Measurements from ENCODE around the gene ARHGEF28.

ARHGEF28 gene

DNA sequence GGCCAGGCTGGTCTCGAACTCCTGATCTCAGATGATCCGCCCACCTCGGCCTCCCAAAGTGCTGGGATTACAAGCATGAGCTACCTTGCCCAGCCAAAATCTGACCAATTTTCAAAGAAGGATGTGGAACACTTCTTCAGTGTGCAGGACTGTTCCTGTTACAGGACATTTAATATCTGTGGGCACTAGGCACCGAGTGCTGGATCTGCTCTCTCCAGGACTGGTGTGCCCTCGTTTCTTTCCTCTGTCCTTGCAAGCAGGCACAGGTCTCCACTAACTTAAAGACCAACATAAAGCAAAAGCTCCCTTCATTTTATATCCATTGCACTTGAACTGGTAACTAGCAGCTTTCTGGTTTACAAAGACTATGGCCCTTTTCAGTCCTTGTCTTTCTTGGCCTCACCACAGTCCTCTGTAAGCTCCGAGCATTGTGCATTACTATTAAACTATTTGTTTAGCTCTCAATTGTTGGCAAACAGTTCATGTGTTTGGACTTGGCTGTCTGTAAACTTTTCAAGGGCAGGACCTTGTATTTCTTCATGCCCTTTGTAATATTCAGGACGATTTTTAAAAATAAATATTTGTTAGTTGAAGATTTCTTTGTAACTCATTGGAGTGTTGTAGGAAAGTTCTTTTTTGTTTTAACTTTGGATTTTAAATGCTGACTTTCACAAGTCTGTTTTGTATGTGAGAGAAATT, 37.3 kb downstream of the ARHGEF28 start:
- no peak for DNase-seq

DNA sequence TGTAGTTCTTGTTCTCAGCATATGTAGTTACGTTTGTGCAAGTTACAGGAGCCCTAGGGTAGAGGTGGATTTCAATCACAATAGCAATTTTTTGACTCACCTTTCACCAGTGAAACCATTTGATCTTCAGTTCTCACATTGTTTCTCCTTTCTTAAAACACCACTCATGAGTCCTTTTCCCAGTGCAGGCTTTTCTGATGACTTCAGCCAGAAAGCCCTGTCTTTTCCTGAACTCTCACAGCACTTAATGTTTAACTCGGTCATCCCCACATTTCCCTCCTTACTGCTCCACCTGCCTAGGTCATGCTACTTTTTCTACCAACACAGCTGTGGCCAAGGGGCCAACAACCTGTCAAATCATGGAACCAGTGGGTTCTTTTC, 37.9 kb downstream of the ARHGEF28 start:
- DNase-seq, result no peak

DNA sequence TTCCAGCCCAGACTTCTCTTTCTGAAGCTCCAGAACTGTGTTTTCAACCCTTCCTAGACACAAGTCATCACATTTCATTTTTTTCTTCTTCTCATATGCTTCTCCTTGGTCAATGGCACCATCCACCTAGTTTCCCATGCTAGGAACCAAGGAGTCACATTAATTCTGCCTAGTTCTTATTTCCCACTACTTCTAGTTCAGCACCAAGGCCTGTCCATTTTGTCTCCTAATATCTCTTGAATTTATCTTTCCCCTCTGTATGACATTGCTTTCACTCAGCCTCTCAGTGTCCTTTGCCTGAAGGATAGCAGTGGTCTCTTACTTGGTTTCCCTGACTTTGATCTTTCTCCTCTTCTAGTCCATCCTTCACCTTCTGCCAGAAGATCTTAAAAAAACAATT, 38.8 kb downstream of the ARHGEF28 start:
- DNase-seq, result no peak

DNA sequence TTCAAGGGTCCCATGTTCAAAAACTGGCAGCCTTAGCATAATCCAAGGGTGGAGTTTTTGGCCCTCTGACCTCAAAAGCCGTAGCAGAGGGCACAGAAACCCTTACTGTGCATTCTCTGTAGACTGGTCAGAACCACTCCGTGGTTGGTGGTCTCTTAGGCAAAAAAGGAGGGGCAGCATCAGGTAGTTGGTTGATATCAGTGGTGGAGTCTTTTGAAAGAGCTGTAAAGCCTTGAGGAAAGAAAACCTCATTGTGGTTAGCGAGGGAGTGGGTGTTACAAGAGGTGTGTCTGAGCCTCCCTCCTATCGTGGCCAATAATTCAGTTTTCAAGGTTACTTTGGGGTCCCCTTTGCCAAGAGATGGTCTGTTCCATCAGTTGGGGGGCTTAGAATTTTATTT, 40.9 kb downstream of the ARHGEF28 start:
- DNase-seq, result no peak

GRCh38 chr5:73668017-73668416, 42.0 kb downstream of the ARHGEF28 start:
- DNase-seq, result no peak

- no peak for DNase-seq
Measured at GRCh38 chr5:73668486-73669111, 42.6 kb downstream of the ARHGEF28 start.

GRCh38 chr5:73670731-73671130, 44.7 kb downstream of the ARHGEF28 start:
- DNase-seq, result no peak

- DNase-seq, result no peak
Measured at GRCh38 chr5:73672132-73672531, 46.1 kb downstream of the ARHGEF28 start.

GRCh38 chr5:73673161-73673591, 47.2 kb downstream of the ARHGEF28 start:
- no peak for DNase-seq

- DNase-seq, result no peak
Measured at GRCh38 chr5:73674669-73675004, 48.6 kb downstream of the ARHGEF28 start.

GRCh38 chr5:73678322-73678740, 52.3 kb downstream of the ARHGEF28 start:
- DNase-seq, result no peak

DNA sequence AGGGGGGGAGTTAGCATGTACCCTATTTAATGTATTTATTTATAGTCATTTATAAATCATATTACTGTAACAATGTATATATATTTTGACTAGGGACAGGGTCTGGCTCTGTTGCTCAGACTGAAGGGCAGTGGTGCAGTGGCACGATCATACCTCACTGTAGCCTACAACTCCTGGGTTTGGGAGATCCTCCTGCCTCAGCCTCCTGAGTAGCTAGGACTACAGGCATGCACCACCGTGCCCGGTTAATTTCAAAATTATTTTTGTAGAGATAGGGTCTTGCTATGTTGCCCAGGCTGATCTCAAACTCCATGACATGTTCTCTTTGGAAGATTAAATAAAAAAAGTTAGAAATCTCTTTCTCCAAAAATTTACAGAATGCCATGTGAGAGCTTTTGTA, 52.8 kb downstream of the ARHGEF28 start:
- DNase-seq, result no peak

DNA sequence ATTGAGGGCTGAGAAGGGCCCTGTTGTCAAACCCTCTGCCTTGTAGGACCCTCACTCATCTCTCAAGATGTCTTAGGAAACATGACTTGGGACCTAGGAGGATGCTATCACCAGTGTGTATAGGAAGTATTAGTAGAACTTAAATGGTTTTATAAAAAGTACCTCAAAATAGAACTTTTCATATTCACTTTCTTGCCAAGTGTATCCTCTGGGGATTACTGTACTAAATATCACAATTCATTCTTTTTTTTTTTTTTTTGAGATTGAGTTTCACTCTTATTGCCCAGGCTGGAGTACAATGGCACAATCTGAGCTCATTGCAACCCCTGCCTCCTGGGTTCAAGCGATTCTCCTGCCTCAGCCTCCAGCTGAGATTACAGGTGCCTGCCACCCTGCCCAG, 56.2 kb downstream of the ARHGEF28 start:
- no peak for DNase-seq

- DNase-seq, result no peak
Measured at GRCh38 chr5:73684691-73685090, 58.7 kb downstream of the ARHGEF28 start.

DNA sequence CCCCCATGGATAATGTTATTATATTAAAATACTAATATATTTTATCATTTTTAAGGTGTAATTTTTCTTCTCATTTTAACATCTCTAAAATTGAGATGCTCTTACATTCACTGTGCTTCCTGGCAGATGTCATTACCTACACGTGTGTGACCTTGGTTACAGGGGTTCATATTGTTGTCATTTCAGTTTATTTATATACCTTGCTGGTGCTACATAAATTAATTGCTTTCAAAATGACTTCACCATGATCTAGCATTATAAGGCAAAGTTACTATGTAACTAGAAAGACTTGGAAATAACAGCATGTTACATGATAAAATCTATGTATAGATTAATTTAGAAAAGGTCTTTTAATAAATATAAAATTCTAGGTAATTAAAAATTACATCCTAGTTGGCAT, 60.9 kb downstream of the ARHGEF28 start:
- no peak for DNase-seq

GRCh38 chr5:73687357-73687756, 61.4 kb downstream of the ARHGEF28 start:
- no peak for DNase-seq

GRCh38 chr5:73690015-73690414, 64.0 kb downstream of the ARHGEF28 start:
- DNase-seq, result no peak

- DNase-seq, result no peak
Measured at GRCh38 chr5:73691302-73692080, 65.5 kb downstream of the ARHGEF28 start.

DNA sequence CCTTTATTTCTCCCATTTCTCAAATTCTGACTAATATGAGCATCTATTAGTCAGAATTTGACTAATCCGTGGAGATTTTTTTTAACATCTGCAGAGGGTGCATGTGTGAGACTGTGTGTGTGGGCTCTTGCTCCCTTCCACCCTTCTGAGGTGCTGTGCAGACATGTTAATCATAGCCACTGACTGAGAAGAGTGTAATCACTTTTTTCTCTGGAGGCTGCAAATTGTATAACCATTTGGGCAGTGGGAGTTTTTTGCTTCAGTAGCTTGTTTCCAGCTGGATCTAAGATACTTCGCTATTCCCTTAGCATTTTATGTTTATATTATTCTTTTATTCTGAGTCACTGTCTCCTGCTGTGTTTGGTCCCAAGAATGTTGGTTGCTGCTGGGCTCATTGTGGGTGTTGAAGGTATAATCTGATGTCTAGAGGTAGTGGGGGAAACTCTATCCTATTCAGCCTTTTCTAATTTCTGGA, 66.2 kb downstream of the ARHGEF28 start:
- no peak for DNase-seq

GRCh38 chr5:73692981-73693380, 67.0 kb downstream of the ARHGEF28 start:
- no peak for DNase-seq

DNA sequence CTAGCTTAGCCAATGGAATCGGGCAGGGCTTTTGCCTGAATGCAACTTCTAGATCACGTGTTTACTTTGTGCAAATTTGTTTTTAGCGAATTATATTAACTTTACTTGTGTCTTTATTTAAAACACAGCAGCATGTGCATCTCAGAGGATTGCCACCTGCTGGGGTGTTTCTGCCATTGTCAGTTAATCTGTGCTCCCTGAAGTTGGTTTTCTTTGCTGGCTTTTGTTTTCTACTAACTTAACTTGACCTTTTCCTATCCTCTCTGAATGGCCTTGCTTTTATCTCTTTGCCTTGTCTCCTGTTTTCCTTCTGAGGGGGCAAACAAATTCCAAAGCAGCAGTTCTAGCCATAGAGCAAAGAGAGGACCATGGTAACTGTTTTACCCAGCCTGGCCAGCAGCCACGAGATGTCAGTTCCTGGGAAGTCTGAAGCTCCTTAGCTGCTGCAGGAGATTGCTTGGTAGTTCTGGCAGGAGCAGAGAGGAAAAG, 67.6 kb downstream of the ARHGEF28 start:
- no peak for DNase-seq

- DNase-seq, result no peak
Measured at GRCh38 chr5:73694089-73694488, 68.1 kb downstream of the ARHGEF28 start.

DNA sequence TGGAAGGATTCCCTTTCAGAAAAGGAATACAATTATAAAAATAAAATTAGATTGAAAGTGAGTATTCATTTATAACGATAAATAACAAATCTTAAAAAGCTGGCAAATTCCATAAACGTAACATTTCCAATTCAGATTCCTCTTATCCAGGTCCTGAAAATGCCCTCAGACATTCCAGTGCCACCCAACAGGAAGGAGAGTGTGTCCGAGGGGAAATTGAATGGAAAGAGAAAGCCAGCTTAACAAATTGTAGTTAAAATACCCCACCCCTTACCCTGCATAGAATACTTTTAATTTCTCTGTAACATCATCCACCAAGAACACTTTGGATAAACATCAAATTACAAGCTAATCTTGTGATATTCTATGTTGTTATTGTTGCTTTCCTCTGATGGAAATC, 72.0 kb downstream of the ARHGEF28 start:
- no peak for DNase-seq

DNA sequence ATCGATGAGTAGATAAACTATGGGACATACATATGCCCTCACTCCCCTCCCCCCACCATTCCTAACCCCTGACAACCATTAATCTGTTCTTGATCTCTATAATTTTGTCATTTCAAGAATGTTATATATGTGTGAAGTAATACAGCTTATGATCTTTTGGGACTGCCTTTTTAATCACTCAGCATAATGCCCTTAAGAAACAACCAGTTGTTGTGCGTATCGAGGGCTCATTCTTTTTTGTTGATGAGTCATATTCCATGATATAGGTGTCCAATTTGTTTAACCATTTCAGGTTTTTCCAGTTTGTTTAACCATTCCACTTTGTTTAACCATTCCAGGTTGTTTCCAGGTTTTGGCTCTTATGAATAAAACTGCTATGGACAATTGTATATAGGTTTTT, 75.6 kb downstream of the ARHGEF28 start:
- no peak for DNase-seq
